ENCODE measurements around the gene CARD9.

CARD9 gene

DNA sequence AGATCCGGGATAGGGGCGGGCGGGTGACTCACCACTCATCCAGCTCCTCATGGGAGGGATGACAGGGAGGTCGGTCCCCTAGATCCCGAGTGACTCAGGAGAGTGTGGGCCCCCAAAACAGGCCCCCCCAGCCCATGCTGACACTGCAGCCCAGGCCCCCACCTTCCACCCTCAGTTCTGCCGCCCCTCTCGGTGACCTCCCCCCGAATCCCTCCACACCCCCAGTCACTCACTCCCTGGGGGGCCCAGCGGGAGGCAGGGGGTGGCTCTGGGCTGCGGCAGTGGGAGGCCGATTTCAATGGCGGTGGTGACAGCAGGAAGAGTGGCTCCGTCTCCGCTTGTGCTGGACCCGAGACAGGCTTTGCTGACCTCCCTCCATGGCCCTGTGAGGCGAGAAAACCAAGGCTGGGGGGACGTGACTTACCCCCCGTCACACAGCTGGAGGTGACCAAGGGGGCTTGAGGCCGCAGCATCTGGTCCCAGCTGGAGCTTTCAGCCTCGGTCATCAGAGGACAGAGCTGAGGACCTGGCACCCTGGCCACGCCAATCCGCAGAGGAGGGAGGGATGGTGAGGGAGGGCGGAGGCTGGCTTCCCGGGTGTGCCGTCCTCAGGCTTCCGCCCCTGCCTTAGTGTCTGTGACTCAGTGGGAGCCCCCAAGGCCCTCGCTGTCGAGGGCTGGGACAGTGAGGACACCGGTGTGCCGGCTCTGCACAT lies 37.2 kb downstream of the CARD9 start:
- no peak for DNase-seq (ENCODE audit: low read depth in 3 of 3)

DNA sequence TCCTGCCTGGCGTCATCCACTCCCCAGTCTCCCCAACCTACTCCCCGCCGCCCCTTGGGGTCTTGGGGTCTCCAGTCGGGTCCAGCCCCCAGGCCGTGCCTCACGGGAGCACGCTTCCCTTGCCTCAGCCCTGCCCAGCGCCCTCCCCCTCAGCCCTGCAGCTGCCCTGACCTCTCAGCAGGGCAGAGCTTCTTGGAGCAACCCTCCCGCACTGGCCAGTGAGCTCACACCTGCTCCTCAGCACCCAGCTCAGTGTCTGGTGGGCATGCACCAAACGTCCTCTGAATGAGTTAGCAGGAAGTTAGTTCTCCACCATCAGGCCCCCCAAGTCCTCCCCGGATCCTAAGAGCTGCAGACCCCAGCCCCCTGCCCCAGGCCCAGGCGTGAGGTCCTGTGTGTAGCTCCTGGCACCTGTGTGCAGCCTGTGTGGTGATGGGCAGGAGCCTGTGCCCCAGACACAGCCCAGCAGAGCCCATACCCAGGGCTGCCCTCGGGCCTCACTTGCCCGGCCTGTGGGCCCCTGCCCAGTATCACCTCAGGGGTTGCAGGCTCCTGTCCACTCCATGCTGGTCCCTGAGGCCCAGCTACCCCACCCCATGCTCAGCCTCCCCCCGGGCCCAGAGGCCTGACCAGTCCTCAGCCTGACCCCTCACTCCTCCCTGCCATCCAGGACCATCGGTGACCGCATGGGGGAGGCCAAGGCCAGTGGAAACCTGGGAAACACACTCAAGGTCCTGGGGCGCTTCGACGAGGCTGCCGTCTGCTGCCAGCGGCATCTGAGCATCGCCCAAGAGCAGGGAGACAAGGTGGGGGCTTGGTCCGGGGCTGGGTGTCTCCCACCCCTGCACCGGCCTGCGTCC lies 37.9 kb downstream of the CARD9 start:
- no peak for DNase-seq (ENCODE audit: low read depth in 3 of 3)

DNA sequence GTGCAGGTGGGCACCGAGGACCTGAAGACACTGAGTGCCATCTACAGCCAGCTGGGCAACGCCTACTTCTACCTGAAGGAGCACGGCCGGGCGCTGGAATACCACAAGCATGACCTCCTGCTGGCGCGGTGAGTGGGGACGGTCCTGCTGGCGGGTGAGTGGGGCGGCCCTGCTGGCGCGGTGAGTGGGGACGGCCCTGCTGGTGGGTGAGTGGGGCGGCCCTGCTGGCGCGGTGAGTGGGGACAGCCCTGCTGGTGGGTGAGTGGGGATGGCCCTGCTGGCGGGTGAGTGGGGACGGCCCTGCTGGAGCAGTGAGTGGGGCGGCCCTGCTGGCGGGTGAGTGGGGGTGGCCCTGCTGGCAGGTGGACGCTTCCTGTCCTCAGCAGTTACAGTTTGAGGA lies 38.9 kb downstream of the CARD9 start:
- DNase-seq (ENCODE audit: low read depth in 3 of 3): no peak

DNA sequence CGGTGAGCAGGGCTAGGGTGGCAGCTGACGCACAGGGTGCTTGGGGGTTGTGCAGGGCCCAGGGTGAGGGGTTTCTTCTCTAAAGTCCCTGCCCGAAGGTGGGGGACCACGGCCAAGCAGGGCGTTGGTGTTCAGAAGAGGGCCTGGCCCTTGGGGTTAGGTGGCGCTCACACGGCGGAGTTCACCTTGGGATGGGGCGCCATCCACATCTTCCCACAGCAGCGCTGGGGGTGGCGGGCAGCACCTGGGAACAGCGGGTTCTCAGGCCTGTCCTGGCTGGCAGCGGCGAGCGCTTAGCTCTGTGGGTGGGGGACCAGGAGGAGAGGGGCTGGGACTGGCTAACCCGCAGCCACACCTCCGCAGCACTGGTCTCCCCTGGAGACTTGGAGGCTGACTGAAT lies 40.0 kb downstream of the CARD9 start:
- no peak for DNase-seq (ENCODE audit: low read depth in 3 of 3)

DNA sequence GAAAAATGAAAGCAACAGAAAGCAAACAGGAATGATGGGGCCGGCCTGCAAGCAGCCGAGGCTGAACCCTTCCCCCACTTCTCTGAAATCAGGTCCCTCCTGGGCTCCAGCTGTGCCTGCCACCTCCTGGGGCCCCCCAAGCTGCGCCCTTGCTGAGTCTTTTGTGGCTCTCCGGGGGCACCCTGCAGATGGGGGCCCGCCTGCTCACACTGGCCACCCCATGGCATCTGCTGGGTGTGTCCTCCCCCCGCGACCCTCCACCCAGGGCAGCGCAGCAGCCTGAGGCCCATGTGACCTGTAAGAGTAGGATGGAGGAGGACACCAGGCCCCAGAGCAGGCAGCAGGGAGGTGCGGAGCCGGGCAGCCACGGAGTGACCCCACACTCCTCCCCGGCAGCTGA lies 40.4 kb downstream of the CARD9 start:
- DNase-seq (ENCODE audit: low read depth in 3 of 3): no peak

DNA sequence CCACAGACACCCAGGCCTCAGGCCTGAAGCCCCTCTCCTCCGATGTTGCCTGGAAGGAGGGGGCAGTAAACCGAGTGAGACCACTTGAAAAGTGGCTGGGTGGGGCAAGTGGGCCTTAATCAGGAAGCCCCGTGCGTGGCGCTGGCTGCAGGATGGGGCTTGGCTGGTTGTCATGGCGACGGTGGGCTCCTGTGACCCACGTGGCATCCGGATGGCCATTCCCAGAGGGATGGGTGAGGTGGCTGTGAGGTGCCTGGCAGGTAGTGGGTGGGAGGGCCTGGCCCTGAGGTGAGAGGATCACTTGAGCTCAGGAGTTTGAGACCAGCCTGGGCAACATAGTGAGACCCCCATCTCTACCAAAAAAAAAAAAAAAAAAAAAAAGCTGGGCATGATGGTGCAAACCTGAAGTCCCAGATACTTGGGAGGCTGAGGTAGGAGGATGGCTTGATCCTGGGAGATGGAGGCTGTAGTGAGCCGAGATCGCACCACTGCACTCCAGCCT lies 40.9 kb downstream of the CARD9 start:
- DNase-seq (ENCODE audit: low read depth in 3 of 3): no peak

DNA sequence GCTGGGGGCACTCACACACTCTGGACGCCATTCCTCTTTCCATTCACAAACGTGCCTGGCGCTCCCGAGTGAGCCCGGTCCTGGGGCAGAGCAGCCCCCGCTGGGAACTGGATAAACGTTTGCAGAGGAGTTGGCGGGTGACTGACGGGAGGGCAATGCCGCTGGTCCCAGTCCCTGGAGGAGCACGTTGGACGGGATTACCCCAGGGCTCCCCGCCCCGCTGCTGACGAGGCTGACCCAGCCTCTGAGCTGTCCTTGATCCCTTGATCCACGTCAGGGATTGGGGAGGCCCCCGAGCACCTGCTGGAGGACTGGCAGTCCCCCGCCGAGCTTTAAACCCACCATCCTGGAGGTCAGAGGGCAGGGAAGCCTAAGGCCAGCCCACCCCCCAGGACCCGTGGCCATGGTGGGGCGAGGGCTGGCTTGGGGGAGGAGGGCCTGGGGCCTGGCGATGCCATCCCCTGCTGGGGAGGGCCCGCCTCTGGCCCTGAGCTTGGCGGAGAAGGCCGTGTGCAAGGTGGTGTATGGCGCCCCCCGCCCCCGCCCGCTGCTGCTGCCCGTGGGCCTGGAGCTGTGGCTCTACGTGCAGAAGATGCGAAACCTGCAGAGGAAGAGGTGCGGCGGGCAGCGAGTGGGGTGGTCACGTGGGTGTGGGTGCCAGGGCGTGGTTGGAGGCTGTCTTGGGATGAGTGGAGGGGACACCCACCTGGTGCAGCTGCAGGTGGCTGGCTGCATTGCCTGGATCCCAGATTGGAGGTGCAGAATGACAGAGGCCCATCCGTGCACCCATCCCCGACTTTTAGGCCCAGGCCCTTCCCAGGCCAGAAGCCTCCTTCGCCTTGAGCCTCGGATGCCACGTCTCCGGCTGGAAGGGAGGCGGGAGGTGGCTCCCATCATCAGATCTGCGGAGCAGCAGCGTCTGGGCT lies 41.6 kb downstream of the CARD9 start:
- DNase-seq (ENCODE audit: low read depth in 3 of 3): no peak

DNA sequence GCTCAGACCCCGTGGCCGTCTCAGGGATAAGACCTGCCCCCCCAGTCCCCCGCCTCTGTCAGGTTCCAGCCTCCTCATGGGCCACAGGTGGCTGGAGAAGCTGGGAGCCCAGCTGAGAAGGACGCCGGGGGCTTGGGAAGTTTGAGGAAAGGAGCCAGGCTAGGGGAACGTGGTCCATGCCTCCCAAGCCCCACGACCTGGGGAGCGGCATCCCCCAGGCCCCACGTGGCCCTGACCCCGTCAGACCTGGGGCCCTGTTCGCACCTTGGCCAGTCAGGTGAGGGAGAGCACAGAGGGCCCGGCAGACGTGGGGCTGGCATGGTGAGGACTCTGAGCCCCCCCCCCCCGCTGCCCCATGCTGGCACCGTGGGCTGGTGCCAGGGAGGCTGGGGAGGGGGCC lies 42.4 kb downstream of the CARD9 start:
- no peak for DNase-seq (ENCODE audit: low read depth in 3 of 3)

DNA sequence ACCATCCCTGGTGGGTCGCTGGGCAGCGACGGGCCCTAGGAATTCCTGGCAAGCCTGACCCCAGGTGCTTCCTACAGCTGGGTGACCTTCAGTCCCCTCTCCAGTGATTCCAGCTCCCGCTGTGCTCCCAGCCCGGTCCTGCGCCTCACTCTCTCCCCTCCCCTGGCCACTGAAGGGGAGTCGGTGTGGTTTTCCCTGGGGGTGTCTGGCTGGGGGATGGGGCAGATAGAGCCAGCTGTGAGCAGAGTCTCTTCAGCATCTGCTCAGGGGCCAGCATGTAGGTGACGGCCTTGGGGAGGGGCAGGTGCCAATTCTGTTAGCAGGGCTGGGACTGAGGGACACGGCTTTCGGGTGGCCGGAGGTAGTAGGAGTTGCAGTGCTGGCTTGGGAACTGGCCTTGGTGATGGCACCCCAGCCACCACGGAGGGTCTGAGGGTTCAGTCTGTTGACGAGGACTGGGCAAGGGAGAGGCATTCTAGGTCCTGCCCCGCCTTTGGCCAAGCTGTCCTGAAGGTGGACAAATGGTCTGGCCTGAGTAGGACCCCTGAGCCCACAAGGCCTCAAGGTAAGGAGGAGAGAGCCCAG lies 43.0 kb downstream of the CARD9 start:
- no peak for DNase-seq (ENCODE audit: low read depth in 3 of 3)

DNA sequence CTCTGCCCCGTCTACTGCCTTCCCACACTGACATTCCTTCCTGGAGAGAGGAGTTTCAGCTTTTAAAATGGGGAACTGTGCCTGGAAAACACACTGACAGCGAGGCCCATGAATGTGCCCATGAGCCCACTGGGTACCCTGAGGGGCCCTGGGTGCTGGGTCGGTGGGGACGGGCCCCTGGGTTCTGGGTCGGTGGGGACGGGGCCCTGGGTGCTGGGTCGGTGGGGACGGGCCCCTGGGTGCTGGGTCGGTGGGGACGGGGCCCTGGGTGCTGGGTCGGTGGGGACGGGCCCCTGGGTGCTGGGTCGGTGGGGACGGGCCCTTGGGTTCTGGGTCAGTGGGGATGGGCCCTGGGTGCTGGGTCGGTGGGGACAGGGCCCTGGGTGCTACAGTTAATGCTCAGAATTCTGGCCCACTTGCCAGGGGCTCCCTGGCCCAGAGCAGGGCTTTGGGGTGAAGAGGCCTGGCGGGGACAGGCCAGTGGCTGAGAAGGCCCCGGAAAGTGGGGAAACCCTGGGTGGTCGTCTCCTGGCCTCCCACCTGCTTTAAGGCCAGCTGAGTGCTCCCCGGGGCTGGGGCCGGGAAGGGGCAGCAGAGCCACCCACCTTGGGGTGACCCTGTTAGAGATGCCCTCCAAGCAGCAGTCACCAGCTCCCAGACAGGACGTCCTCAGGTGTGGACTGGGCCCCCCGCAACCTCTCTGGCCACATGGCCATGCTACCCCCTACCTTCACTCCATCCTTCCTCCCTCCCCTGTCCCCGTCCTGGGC lies 43.6 kb downstream of the CARD9 start:
- no peak for DNase-seq (ENCODE audit: low read depth in 3 of 3)

DNA sequence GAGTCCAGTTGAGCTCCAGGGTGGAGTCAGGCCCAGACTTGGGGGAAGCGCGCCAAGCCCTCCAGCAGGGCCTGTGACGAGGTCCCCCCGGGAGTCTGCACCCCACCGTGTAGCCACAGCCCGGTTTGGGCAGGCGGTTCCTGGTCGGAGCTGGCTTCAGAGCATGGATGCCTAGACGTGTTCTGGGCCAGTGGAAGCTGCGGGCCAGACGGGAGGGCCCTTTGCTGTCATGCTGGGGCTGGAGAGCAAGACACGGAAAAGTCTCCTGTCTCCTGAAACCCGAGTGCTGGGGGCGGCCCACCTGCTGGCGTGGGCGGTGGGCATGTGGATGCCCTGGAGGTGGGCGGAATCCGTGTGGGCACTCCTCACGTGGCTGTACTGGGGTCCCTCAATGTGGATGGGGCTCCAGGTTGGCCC lies 44.2 kb downstream of the CARD9 start:
- DNase-seq (ENCODE audit: low read depth in 3 of 3): no peak

DNA sequence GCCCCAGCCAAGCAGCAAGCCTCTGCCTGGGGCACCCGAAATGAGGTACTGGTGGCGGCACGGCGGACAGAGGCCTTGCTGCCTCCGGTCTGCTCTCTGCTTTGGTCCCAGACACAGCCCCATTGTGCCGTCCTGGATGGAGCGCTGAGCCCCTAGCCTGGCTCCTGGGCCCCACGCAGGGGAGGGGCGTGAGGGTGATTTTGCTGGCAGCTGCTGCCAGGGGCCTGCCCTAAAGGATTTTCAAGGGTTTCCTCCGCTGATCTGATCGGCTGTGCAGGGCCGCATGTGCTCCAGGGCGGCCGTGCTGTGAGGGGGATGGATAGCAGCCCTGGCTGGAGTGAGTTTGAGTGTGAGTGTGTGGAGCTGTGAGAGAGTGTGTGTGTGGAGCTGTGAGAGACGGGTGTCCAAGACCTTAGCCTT lies 44.8 kb downstream of the CARD9 start:
- no peak for DNase-seq (ENCODE audit: low read depth in 3 of 3)

DNA sequence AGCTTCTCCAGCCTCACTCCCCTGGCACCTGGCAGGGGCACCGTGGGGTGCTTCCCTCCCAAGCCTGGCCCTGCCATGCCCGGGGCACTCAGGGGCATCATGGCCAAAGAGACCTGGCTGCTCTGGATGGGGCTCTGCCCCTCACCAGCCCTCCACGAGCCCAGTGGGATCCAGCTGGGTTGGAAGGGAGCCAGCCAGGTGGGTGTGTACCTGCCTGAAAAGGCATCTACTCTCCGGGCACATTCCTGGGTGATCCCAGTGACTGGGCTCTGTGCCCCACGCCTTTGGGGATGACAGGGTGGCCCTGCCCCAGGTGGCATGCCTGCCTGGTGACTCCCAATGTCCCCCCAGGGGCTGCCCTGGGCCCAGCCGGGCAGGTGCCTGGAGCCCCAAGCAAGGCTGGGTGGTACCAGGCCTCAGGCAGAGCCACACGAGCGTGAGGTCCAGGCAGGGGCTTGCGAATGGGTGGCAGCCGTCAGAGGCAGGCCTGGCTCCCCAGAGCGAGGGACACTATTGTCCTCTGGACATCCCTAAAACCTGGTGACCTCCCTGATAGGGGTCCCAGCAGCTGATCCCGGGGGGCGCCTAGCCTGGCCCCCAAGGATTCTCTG lies 45.4 kb downstream of the CARD9 start:
- DNase-seq (ENCODE audit: low read depth in 3 of 3): no peak

DNA sequence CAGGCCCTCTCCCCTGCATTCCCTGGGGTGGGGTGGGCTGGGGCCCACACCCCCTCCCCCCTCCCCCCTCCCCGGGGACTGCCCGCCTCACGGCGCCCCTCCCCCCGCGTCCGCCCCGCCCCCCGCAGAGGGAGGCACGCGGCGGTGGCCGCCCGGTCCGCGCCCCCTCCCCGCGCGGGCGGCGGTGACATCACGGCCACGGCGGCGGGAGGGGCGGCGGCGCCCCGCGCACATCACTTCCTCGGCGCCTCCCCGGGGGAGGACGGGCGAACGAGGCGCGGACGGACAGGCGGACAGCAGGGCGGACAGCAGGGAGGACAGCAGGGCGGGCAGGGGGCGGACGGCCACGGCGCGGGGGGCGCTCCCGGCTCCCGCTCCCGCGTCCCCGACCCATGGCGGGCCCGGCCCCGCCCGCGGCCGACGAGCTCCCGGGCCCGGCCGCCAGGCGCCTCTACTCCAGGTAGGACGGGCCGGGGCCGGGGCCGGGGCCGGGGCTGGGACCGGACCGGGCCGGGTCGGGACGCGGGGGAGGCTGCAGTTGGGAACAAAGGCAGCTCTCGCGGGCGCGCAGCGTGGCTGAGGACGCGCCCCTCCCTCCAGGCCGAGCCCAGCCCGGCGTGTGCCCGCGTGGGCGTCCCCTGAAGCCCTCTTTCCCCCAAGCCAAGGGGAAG lies 46.0 kb downstream of the CARD9 start, which contains the start of gene GPSM1:
Gene GPSM1 (plus strand): TSS at position 236 of the 671 bp plus-strand sequence. CDS start 157 bp downstream, at position 393.
- peak in 1 of 3 donors; percentile 18 for DNase-seq (ENCODE audit: low read depth in 3 of 3)

DNA sequence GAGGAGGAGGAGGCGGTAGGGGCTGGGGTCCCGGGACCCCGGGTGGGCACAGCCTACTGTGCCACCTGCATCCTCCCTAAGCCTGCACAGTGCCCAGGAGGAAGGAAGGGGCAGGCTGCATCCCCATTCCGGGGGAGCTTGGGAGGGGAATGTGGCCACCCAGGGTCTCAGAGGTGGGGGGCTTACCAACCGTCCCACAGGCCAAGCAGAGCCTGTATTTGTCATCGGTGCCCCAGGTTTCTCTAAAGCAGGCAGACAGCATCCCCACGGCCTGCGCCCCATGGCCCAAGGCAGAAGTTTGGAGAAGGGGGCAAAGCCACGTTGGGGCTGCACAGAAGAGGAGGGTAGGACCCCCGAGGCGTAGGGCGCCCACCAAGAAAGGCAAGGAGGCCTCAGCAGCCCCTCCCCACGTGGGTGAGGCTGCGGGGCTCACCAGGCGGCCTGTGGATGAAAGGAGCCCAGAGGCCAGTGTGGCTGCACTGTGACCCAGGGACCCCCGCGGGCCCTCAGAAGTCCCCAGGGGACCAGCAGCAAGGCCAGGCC lies 46.6 kb downstream of the CARD9 start:
- DNase-seq (ENCODE audit: low read depth in 3 of 3): no peak

DNA sequence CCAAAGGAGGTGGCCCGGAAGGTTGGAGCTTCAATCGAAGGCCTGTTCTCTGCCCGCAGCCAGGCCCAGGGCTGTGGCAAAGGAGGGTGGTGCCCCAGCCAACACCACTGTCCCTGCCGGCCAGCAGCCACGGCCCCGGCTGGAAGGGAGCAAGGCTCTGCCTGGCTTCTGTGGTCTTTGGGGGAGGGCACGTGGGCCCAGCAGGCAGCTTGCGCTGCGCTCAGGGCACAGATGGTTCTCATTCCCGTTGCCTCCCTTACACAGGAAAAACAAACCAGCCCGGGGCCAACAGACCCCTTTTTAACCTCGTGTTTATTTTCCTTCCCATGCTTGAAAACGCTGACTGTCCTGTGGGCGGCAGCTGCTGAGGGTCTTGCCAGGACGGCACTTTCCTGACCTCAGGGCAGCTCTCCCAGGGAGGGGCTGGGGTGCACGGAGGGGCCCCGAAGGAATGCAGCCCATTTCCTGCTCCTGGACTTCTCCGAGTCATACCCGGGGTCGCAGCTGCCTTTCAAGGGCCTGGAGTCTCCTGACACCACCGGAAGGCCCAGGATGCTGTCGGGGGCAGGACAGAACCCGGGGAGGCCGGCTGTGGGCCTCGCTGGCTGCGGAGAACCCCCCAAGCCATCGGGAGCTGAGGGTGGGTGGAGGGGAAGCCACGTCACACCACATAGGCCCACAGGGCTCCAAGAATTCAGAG lies 47.3 kb downstream of the CARD9 start:
- no peak for DNase-seq (ENCODE audit: low read depth in 3 of 3)

DNA sequence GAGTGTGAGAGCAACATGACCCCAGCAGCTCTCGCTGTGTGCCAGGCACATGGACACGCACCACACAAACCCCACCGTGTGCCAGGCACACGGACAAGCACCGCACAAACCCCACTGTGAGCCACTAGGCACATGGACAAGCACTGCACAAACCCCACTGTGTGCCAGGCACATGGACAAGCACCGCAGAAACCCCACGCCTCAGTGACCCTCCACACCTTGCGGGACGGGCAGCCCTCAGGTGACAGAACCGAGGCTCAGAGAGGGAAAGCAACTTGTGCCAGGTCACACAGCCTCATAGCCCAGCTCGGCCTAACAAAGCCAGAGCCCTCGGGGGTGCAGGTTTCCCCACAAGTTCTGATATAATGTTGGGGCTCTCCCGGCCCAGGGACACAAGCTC lies 48.1 kb downstream of the CARD9 start:
- DNase-seq (ENCODE audit: low read depth in 3 of 3): no peak

DNA sequence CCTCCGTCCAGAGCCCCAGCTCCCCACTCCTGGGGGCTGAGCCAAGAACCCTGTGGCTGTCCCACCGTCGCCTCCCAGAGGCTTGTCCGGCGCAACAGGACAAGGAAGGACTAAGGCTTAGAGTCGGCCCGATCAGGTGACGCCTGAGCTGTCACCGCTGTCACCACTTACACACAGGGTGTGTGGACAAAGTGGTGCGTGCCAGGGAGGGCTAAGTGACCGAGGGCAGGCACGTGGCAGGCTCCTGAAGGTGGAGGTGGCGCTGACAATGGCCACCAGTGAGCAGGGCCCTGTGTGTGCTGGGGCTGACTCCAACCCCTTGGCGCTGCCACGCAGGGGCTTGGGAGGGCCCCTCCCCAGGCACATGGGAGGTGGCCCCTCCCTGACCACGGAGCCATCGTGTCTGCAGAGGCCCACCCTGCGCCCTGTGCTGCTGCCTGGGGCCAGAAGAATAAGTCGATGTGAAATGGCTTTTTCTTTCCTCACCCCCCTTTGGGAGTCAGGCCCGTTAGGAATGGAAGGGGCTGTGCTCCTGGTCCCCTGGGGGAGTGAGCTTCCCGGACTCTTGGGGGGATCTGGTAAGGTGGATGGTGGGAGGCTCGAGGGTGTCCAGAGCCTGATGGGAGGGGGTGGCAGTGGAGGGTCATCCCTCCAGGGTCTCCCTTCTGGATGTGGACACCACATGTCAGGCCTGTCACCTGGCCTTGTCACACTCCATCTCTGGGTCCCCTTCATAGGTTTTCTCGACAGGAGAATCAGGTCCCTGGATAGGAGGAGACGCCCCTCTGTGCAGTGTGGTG lies 48.8 kb downstream of the CARD9 start:
- DNase-seq (ENCODE audit: low read depth in 3 of 3): no peak

Data from stimulated activated CD4-positive, alpha-beta T cell treated with anti-CD3 and anti-CD28 coated beads, TNF-alpha, amount 100 ng/mL, for 48 hours (primary cell).